CD4-positive, alpha-beta memory T cell (primary cell): Measurements from ENCODE around the gene GLB1L3. TPM values are rescaled to one million over a fixed set of nuclear protein-coding genes. Genes with fewer than 3 reads are reported as not detected.

ENCODE experiments used
- CTCF ChIA-PET: fragments of 350-600 bp; sonication (Branson Sonifier 250); formaldehyde crosslinking; loops from one replicate; lab custom pipeline; 2021; ENCODE audit warnings: inconsistent platforms; ENCODE audit not compliant: partially characterized antibody; lab: Charles Lee
- POLR2A ChIA-PET: fragments of 350-600 bp; sonication (Branson Sonifier 250); formaldehyde crosslinking; loops from one replicate; lab custom pipeline; 2021; ENCODE audit not compliant: partially characterized antibody; lab: Charles Lee
- DNase-seq, 5 donors: peaks; one replicate each; pipeline versions ENCODE4 v3.0.0 to v3.0.0-alpha.2; 2020 to 2022; ENCODE audit warnings: mixed read lengths in 1 of 5
- H3K27ac ChIP-seq: one replicate; pipeline ENCODE4 v1.7.0; 2013; ENCODE audit warnings: low read depth, low read length
- H3K27me3 ChIP-seq: 2 replicates; pipeline ENCODE4 v1.7.0; 2013; ENCODE audit warnings: mild to moderate bottlenecking, low read length, moderate library complexity; ENCODE audit not compliant: insufficient read depth
- H3K36me3 ChIP-seq: 2 replicates; pipeline ENCODE4 v1.7.0; 2013; ENCODE audit warnings: mild to moderate bottlenecking, low read length, moderate library complexity; ENCODE audit not compliant: insufficient read depth
- H3K4me1 ChIP-seq: 2 replicates; pipeline ENCODE4 v1.7.0; 2013; ENCODE audit warnings: mild to moderate bottlenecking, low read length, moderate library complexity; ENCODE audit not compliant: insufficient read depth
- H3K4me3 ChIP-seq, 2 donors: one replicate each; pipeline ENCODE4 v1.7.0; 2013; ENCODE audit warnings: low read length in 2 of 2, mild to moderate bottlenecking in 1 of 2
- H3K9me3 ChIP-seq, 2 donors: one replicate each; pipeline ENCODE4 v1.7.0; 2013; ENCODE audit warnings: low read length in 2 of 2, control low read depth in 1 of 2; ENCODE audit not compliant: control insufficient read depth in 1 of 2
- H3K27ac Mint-ChIP-seq, 7 donors: one replicate each; pipeline ENCODE4 v1.8.0; 2020 to 2021; ENCODE audit warnings: mixed read lengths in 7 of 7, mild to moderate bottlenecking in 6 of 7, inconsistent platforms in 3 of 7, moderate library complexity in 3 of 7
- H3K27me3 Mint-ChIP-seq, 2 donors: one replicate each; pipeline ENCODE4 v1.8.0; 2020 to 2021; ENCODE audit warnings: mixed read lengths in 2 of 2
- H3K36me3 Mint-ChIP-seq, 2 donors: one replicate each; pipeline ENCODE4 v1.8.0; 2020 to 2021; ENCODE audit warnings: mixed read lengths in 2 of 2, inconsistent platforms in 1 of 2, mild to moderate bottlenecking in 1 of 2
- H3K4me1 Mint-ChIP-seq, 4 donors: one replicate each; pipeline ENCODE4 v1.8.0; 2020 to 2021; ENCODE audit warnings: mixed read lengths in 4 of 4, mild to moderate bottlenecking in 1 of 4
- H3K4me3 Mint-ChIP-seq, 8 donors: one replicate each; pipeline ENCODE4 v1.8.0; 2020 to 2021; ENCODE audit warnings: mixed read lengths in 8 of 8, mild to moderate bottlenecking in 7 of 8, moderate library complexity in 6 of 8, inconsistent platforms in 3 of 8
- H3K9me3 Mint-ChIP-seq, 8 donors: one replicate each; pipeline ENCODE4 v1.8.0; 2020 to 2021; ENCODE audit warnings: mixed read lengths in 8 of 8, mild to moderate bottlenecking in 5 of 8, inconsistent platforms in 3 of 8, moderate library complexity in 1 of 8
- intact Hi-C: fragments of 100-400 bp; cut with micrococcal nuclease; formaldehyde crosslinking; loops from one replicate; pipeline ENCODE4 v1.15.1; 2023
- polyA plus RNA-seq, 2 donors: library from polyadenylated mRNA; unstranded; fragments of 300-500 nt; fragmentation: Illumina TruSeq; gene quantifications; one replicate each; pipeline ENCODE4 v1.2.3, GENCODE V29; 2021
- total RNA-seq, 2 experiments: library from RNA; stranded (reverse); gene quantifications; one replicate each; pipeline ENCODE4 v1.2.3, GENCODE V29; 2021

GLB1L3 gene
- total and polyA plus RNA-seq, 4 experiments from 2014 or later: 1.2 to 4.9 (median 2.2) TPM

DNA sequence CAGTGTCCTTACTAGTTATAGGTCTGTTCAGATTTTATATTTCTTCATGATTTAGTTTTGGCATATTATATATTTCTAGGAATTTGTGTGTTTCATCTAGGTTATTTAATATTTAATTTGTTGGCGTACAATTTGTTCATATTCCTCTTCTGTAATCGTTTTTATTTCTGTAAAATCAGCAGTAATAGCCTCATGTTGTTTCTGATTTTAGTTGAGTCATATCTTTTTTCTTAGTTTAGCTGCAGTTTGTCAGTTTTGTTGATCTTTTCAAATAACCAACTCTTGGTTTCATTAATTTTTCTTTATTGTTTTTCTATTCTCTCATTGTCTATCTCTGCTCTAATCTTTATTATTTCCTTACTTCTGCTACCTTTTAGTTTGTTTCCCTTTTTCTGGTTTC, 75.9 kb downstream of the GLB1L3 start:
- Mint-ChIP-seq H3K27ac (no peak overlapping the region), H3K36me3 (no peaks in the 10 kb centered on the region), H3K9me3 (peaks cover 0 to 4% (median 0%) of the 10 kb centered on the region in 8 donors), H3K4me3 (no peak overlapping the region), H3K27me3 (no peaks in the 10 kb centered on the region), H3K4me1 (peaks cover 13 to 25% (median 21%) of the 10 kb centered on the region in 4 donors)
- no peaks in the 10 kb centered on the region for H3K27me3 ChIP-seq
- no peak for DNase-seq
- ChIA-PET POLR2A (interaction anchor here (0.6 kb wide), 1 partner anchor 62 kb away, joined by 3 read pairs; no protein-coding TSS in a partner anchor), CTCF (no interaction called here)
- no peak overlapping the region for H3K4me3 ChIP-seq
- intact Hi-C loops: no loop called here
- no peaks in the 10 kb centered on the region for H3K9me3 ChIP-seq
- H3K27ac ChIP-seq: no peak overlapping the region
- peaks cover 20% of the 10 kb centered on the region for H3K4me1 ChIP-seq
- H3K36me3 ChIP-seq: no peaks in the 10 kb centered on the region

DNA sequence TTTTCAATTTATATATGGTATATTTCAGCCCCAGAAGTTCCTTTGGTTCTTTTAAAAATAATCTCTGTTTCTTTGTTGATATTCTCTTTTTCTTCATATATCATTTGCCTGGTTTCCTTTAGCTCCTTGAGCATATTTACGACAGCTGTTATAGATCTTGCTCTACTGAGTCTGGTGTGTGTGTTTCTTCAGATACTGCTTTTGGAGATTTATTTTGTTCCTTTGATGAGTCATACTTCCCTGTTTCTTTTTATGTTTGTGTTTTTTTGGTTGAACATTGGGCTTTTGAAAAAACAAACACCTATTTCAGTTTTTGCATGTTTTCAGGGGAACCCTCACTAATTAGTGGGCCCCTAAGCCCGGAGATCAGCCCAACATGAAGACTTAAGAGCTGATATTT, 79.0 kb downstream of the GLB1L3 start:
- H3K27ac Mint-ChIP-seq: no peak overlapping the region
- Histone ChIP-seq H3K4me1 (peaks cover 8% of the 10 kb centered on the region), H3K4me3 (no peak overlapping the region), H3K27ac (no peak overlapping the region), H3K36me3 (no peaks in the 10 kb centered on the region), H3K9me3 (no peaks in the 10 kb centered on the region), H3K27me3 (no peaks in the 10 kb centered on the region)
- no peak for DNase-seq
- H3K36me3 Mint-ChIP-seq: no peaks in the 10 kb centered on the region
- no peaks in the 10 kb centered on the region for H3K27me3 Mint-ChIP-seq
- H3K9me3 Mint-ChIP-seq: peaks cover 0 to 4% (median 0%) of the 10 kb centered on the region in 8 donors
- intact Hi-C loops: no loop called here
- peaks cover 6 to 15% (median 12%) of the 10 kb centered on the region in 4 donors for H3K4me1 Mint-ChIP-seq
- ChIA-PET POLR2A (no interaction called here), CTCF (no interaction called here)
- H3K4me3 Mint-ChIP-seq: no peak overlapping the region

DNA sequence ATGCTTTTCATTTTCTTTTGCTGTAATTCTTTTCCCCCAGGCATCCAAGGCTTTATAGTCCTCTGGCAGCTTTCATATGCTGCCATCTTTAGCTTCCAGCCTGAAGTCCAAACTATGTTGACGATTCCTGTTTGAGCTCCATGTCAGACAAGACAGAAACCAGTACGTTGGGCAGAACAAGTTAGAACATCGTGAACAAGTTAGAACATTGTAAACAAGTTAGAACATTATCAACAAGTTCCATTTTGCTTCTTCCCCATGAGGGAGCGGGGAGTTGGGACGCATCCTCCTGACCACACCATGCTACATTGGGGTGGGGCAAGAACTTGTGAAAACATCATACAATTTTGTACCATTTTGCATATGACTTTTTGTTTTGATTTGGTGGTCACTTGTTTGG, 79.5 kb downstream of the GLB1L3 start:
- no peaks in the 10 kb centered on the region for H3K27me3 Mint-ChIP-seq
- H3K27me3 ChIP-seq: no peaks in the 10 kb centered on the region
- ChIA-PET POLR2A (no interaction called here), CTCF (no interaction called here)
- no peak overlapping the region for H3K4me3 ChIP-seq
- peaks cover 0 to 4% (median 0%) of the 10 kb centered on the region in 8 donors for H3K9me3 Mint-ChIP-seq
- intact Hi-C loops: no loop called here
- no peak for DNase-seq
- no peaks in the 10 kb centered on the region for H3K36me3 Mint-ChIP-seq
- peaks cover 7% of the 10 kb centered on the region for H3K4me1 ChIP-seq
- H3K9me3 ChIP-seq: no peaks in the 10 kb centered on the region
- no peak overlapping the region for H3K27ac Mint-ChIP-seq
- peaks cover 5 to 14% (median 9%) of the 10 kb centered on the region in 4 donors for H3K4me1 Mint-ChIP-seq
- no peak overlapping the region for H3K4me3 Mint-ChIP-seq
- no peak overlapping the region for H3K27ac ChIP-seq
- H3K36me3 ChIP-seq: no peaks in the 10 kb centered on the region

DNA sequence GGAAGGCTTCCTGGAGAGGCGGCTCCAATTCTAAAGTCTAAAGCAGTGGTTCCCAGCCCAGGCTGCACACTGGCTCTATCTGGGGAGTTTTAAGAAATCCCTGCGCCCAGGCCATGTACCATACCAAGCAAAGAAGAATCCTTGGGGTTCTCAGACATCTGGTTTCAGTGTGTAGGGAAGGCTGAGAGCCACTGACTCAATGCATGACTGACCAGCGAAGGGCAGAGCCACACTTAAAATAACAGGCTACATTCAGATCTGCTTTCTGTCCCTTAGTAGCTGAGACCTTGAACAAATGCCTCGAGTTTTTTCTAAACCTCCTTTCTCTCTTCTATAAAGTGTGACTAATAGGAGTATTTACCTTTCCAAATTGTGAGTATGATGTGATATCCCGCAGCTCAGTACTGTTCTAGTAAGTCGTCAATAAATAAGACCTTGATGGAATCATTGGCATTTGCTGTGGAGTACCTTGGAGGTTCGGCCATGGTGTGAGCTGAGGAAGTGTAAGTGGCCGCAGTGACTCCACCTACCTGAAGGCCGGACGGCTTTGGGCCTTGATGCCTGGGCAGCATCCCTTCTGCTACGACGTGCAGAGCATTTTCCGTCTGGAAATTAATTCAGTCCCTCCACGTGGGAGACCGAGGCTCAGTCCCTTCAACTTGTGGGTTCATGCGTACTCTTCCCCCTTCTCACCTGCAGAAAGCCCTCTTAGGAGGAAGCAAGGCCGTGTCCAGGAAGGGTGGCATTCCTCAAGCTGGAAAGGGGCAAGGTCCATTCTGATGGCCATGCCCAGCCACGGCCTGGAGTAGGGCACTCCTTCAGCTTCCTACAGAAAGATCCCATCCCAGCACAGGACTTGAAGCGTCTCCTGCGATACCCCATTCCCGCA, 80.7 kb downstream of the GLB1L3 start:
- H3K4me1 Mint-ChIP-seq: peaks cover 8 to 21% (median 10%) of the 10 kb centered on the region in 4 donors
- Histone ChIP-seq H3K9me3 (no peaks in the 10 kb centered on the region), H3K27ac (no peak overlapping the region), H3K4me1 (peaks cover 7% of the 10 kb centered on the region), H3K4me3 (no peak overlapping the region), H3K36me3 (no peaks in the 10 kb centered on the region), H3K27me3 (no peaks in the 10 kb centered on the region)
- H3K9me3 Mint-ChIP-seq: peaks cover 0 to 4% (median 0%) of the 10 kb centered on the region in 8 donors
- H3K27ac Mint-ChIP-seq: peak overlapping the region in 1 of 7 donors; percentile 42
- intact Hi-C loops: no loop called here
- no peak overlapping the region for H3K4me3 Mint-ChIP-seq
- no peaks in the 10 kb centered on the region for H3K36me3 Mint-ChIP-seq
- ChIA-PET CTCF (interaction anchor here (0.9 kb wide), 1 partner anchor 95 kb away, joined by 3 read pairs; no protein-coding TSS in a partner anchor), POLR2A (no interaction called here)
- no peak for DNase-seq
- no peaks in the 10 kb centered on the region for H3K27me3 Mint-ChIP-seq

DNA sequence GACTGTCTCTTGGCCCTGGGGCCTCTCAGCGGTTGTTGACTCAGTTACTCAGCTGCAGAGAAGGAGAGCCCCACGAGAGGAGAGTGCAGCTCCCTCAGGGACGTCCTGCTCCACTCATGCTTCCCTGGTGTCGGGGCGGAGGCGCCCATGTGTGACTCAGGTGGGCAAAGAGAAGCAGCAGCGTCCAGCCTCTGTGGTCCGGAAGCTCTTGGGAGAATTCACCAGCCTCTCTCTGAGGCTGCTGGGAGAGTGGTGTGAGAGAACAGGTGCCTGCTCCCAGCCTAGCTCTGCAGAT, 81.3 kb downstream of the GLB1L3 start:
- ChIA-PET CTCF (no interaction called here), POLR2A (no interaction called here)
- no peak for DNase-seq
- Mint-ChIP-seq H3K27ac (no peak overlapping the region), H3K4me3 (no peak overlapping the region), H3K27me3 (no peaks in the 10 kb centered on the region), H3K36me3 (no peaks in the 10 kb centered on the region), H3K9me3 (peaks cover 0 to 4% (median 0%) of the 10 kb centered on the region in 8 donors), H3K4me1 (peaks cover 10 to 24% (median 13%) of the 10 kb centered on the region in 4 donors)
- Histone ChIP-seq H3K4me3 (no peak overlapping the region), H3K9me3 (no peaks in the 10 kb centered on the region), H3K27ac (no peak overlapping the region), H3K36me3 (no peaks in the 10 kb centered on the region), H3K4me1 (peaks cover 7% of the 10 kb centered on the region), H3K27me3 (no peaks in the 10 kb centered on the region)
- intact Hi-C loops: no loop called here

DNA sequence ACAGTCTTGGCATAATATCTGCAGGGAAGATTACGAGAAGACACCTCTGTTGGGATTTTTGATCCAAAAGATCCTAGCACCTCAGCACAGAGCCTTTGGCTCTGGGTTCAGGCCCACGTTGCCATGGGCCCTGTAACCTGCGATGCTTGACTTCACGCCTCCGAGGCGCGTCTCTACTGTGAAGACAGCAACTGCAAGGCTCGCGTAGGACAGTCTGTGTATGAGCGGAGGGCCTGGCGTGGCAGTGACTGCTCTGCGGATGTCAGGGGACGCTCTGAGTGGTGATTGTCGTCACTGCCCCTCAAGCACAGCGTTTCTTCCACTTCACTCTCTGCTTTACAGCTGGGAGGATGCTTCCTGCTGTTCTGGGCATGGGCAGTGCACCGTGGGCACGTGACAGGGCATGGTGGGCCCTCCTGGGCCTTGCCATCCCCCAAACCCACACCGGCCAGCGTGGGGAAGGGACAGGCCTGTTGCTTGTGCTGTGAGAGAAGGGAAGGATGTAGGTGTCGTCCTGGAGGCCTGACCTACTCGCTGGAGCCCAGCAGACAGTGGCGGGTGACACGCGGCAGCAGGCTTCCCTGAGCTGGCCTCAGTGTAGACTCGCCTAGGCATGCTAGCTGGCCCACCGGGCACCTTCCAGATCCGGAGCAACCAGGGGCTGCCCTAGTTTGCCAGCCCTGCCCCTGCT, 82.1 kb downstream of the GLB1L3 start:
- Mint-ChIP-seq H3K27me3 (no peaks in the 10 kb centered on the region), H3K9me3 (peaks cover 0 to 4% (median 0%) of the 10 kb centered on the region in 8 donors), H3K4me1 (peaks cover 10 to 24% (median 13%) of the 10 kb centered on the region in 4 donors), H3K36me3 (no peaks in the 10 kb centered on the region), H3K4me3 (no peak overlapping the region), H3K27ac (no peak overlapping the region)
- Histone ChIP-seq H3K4me1 (peaks cover 7% of the 10 kb centered on the region), H3K4me3 (no peak overlapping the region), H3K27me3 (no peaks in the 10 kb centered on the region), H3K27ac (no peak overlapping the region), H3K9me3 (no peaks in the 10 kb centered on the region), H3K36me3 (no peaks in the 10 kb centered on the region)
- intact Hi-C loops: no loop called here
- ChIA-PET POLR2A (no interaction called here), CTCF (no interaction called here)
- DNase-seq: no peak

DNA sequence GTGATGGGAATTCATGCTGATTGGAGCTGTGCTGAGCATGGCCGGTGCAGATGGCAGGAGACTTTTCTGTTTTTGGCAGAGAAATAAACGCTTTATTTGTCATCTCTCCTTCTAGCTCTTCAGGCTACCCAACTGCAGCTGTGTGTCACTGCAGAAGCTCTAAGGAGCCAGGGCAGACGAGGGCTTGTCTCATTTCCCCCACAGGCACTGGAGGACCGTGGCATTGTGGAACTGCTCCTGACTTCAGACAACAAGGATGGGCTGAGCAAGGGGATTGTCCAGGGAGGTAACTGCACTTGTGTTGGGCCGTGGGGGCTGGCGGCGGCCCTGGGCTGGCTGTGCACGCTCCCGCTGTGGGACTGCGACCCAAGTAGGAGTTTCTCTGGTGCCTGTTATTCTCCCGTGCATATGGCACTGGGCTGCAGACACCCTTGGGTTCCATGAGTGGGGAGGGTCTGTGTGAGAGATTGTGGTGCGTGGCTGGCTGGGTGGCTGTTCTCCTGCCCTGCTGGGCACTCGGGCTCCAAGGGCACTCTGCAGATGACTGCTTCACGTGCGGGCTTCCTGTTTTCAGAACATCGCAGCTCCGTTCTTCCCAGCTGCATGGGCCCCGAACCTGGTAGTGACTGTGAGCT, 82.8 kb downstream of the GLB1L3 start:
- DNase-seq: no peak
- Histone ChIP-seq H3K27me3 (no peaks in the 10 kb centered on the region), H3K4me1 (peaks cover 7% of the 10 kb centered on the region), H3K36me3 (no peaks in the 10 kb centered on the region), H3K4me3 (no peak overlapping the region), H3K27ac (no peak overlapping the region), H3K9me3 (no peaks in the 10 kb centered on the region)
- Mint-ChIP-seq H3K9me3 (peaks cover 0 to 2% (median 0%) of the 10 kb centered on the region in 8 donors), H3K27me3 (no peaks in the 10 kb centered on the region), H3K4me1 (peaks cover 10 to 24% (median 13%) of the 10 kb centered on the region in 4 donors), H3K4me3 (peak overlapping the region in 1 of 8 donors; percentile 20), H3K36me3 (no peaks in the 10 kb centered on the region), H3K27ac (peak overlapping the region in 1 of 7 donors; percentile 41)
- ChIA-PET POLR2A (no interaction called here), CTCF (interaction anchor here (1.0 to 1.3 kb wide), 2 partner anchors 10 to 93 kb away, joined by 3 read pairs; no protein-coding TSS in a partner anchor)
- intact Hi-C loops: no loop called here
